Upper lobe of right lung (tissue), 1 donor: Measurements from ENCODE around the gene PAFAH1B1. TPM values are rescaled to one million over a fixed set of nuclear protein-coding genes. Genes with fewer than 3 reads are reported as not detected.
"Not testable (repeated sequence)": the region's sequence is repeated elsewhere in the genome, so short reads cannot be mapped to it uniquely, and the experiment has no call there.

ENCODE experiments used
- ATAC-seq: fragments of 200-7000 bp; cut with Tn5 transposase; one replicate; pipeline ENCODE4 v1.9.1; 2020; ENCODE audit warnings: mild to moderate bottlenecking, moderate library complexity
- DNase-seq: peaks from one replicate; pipeline ENCODE4 v3.0.0-alpha.2; 2020
- H3K27ac ChIP-seq: fragments of 200-600 bp; one replicate; pipeline ENCODE4 v1.8.0; 2022
- H3K27me3 ChIP-seq: fragments of 200-600 bp; one replicate; pipeline ENCODE4 v1.8.0; 2022; ENCODE audit warnings: mild to moderate bottlenecking
- H3K36me3 ChIP-seq: fragments of 200-600 bp; one replicate; pipeline ENCODE4 v1.8.0; 2022
- H3K4me1 ChIP-seq: fragments of 200-600 bp; one replicate; pipeline ENCODE4 v1.8.0; 2022
- H3K4me3 ChIP-seq: fragments of 200-600 bp; one replicate; pipeline ENCODE4 v1.8.0; 2022; ENCODE audit warnings: mild to moderate bottlenecking
- H3K9me3 ChIP-seq: fragments of 200-600 bp; one replicate; pipeline ENCODE4 v1.8.0; 2022
- intact Hi-C: fragments of 100-400 bp; cut with DNase I; formaldehyde crosslinking; loops from one replicate; pipeline ENCODE4 v1.11.0; 2022
- long read RNA-seq: library from polyadenylated mRNA; unstranded; transcript quantifications from one replicate; pipeline ENCODE4 v2.0.0, GENCODE V29; 2021
- total RNA-seq: library from RNA; stranded (reverse); fragmentation: NEBNext Ultra II Directional; extraction: Animal tissue kit (Norgen Biotek cat#: 25700); gene quantifications from one replicate; pipeline ENCODE4 v1.2.1, GENCODE V29; 2021
- TF ChIP-seq, protein P1 (sequence below): fragments of 200-600 bp; IDR thresholded peaks from one replicate; pipeline ENCODE4 v1.8.0; 2022; ENCODE audit warnings: antibody characterized with exemption
- donor health status: DM: no; HTN: yes; CAD: no; lungs with severe emphysema.

Gene PAFAH1B1
- 144 TPM for total RNA-seq
- long read RNA-seq, full-length matches to known transcripts, result 31 of 61 reads
- long read RNA-seq, partial matches to known transcripts, result 7 of 61 reads
- long read RNA-seq, other reads (novel, unspliced or antisense), result 23 of 61 reads

- Histone ChIP-seq H3K9me3 (no peaks in the 10 kb centered on the region), H3K27ac (peak within 1 kb of the TSS; percentile 98), H3K36me3 (no peaks in the 10 kb centered on the region), H3K27me3 (no peaks in the 10 kb centered on the region), H3K4me1 (peaks cover 27% of the 10 kb centered on the region), H3K4me3 (peak within 1 kb of the TSS; percentile 91)
- intact Hi-C loops, result no loop called here
- TF ChIP-seq, protein P1, sequence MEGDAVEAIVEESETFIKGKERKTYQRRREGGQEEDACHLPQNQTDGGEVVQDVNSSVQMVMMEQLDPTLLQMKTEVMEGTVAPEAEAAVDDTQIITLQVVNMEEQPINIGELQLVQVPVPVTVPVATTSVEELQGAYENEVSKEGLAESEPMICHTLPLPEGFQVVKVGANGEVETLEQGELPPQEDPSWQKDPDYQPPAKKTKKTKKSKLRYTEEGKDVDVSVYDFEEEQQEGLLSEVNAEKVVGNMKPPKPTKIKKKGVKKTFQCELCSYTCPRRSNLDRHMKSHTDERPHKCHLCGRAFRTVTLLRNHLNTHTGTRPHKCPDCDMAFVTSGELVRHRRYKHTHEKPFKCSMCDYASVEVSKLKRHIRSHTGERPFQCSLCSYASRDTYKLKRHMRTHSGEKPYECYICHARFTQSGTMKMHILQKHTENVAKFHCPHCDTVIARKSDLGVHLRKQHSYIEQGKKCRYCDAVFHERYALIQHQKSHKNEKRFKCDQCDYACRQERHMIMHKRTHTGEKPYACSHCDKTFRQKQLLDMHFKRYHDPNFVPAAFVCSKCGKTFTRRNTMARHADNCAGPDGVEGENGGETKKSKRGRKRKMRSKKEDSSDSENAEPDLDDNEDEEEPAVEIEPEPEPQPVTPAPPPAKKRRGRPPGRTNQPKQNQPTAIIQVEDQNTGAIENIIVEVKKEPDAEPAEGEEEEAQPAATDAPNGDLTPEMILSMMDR, result peak; percentile 26
- DNase-seq, result peak; percentile 98
- peak; percentile 95 for ATAC-seq
Measured at GRCh38 chr17:2592971-2593820, at the start of gene PAFAH1B1. PAFAH1B1 (plus strand) TSS chr17:2593654; CDS start chr17:2638289, 44,635 bp downstream.

DNA sequence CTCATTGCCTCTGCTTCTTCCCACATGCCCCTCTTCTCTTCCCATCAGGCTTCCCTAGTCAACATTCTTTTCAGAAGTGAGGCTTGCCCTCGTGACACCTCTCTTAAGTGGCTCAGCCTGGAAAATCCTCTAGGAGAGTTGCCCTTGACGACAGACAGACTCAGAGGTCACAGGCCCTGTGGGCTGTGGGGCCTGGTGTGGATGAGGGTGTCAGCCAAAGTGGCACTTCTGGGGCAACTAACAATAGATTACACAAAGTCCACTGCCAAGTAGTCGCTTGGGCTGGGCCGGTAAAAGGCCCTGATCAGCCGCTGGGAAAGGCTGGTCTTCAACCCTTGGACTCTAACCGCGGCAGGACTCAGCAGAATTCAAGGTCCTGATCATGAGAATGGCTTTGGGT, 48.1 kb upstream of the PAFAH1B1 start:
- peak; percentile 85 for ATAC-seq
- Histone ChIP-seq H3K4me1 (no peaks in the 10 kb centered on the region), H3K27me3 (no peaks in the 10 kb centered on the region), H3K27ac (peak overlapping the region; percentile 14), H3K4me3 (no peak overlapping the region), H3K9me3 (no peaks in the 10 kb centered on the region), H3K36me3 (no peaks in the 10 kb centered on the region)
- peak; percentile 80 for DNase-seq
- intact Hi-C loops, result no loop called here
- TF ChIP-seq, protein P1, result no peak

DNA sequence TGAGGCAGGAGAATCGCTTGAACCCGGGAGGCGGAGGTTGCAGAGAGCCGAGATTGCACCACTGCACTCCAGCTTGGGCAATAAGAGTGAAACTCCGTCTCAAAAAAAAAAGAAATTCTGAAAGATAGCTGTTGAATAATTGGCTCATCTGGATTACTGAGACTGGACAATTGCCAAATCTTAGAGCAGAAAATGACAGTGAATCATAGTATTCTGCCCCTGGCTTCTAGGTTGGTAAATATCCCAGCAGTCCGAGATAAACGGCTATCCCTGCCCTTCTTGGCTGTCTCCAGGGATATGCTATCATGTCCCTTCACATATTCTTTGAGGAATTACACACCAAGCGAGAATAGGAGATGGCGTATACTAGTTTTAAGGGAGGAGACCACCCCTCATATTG, 46.3 kb upstream of the PAFAH1B1 start:
- no peaks in the 10 kb centered on the region for H3K4me1 ChIP-seq
- no peak for ATAC-seq
- intact Hi-C loops, result no loop called here

DNA sequence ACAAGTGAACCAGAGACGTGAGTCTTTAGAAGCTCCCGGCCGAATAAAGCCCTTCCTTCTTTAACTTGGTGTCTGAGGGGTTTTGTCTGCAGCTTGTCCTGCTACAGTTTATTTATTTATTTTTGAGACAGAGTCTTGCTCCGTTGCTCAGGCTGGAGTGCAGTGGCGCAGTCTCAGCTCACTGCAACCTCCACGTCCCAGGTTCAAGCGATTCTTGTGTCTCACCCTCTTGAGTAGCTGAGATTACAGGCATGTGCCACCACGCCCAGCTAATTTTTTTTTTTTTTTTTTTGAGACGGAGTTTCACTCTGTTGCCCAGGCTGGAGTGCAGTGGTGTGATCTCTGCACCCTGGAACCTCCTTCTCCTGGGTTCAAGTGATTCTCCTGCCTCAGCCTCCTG, 45.4 kb upstream of the PAFAH1B1 start:
- peak; percentile 53 for ATAC-seq
- H3K4me1 ChIP-seq, H3K36me3 ChIP-seq, DNase-seq, H3K9me3 ChIP-seq, H3K27me3 ChIP-seq, intact Hi-C loops, H3K27ac ChIP-seq, H3K4me3 ChIP-seq: not testable (repeated sequence)

More for the DNA sequence above, 46.3 kb upstream of the PAFAH1B1 start:
- DNase-seq, result no peak
- TF ChIP-seq, protein P1, result no peak
- Histone ChIP-seq H3K9me3 (no peaks in the 10 kb centered on the region), H3K36me3 (no peaks in the 10 kb centered on the region), H3K27ac (no peak overlapping the region), H3K4me3 (no peak overlapping the region), H3K27me3 (no peaks in the 10 kb centered on the region)

DNA sequence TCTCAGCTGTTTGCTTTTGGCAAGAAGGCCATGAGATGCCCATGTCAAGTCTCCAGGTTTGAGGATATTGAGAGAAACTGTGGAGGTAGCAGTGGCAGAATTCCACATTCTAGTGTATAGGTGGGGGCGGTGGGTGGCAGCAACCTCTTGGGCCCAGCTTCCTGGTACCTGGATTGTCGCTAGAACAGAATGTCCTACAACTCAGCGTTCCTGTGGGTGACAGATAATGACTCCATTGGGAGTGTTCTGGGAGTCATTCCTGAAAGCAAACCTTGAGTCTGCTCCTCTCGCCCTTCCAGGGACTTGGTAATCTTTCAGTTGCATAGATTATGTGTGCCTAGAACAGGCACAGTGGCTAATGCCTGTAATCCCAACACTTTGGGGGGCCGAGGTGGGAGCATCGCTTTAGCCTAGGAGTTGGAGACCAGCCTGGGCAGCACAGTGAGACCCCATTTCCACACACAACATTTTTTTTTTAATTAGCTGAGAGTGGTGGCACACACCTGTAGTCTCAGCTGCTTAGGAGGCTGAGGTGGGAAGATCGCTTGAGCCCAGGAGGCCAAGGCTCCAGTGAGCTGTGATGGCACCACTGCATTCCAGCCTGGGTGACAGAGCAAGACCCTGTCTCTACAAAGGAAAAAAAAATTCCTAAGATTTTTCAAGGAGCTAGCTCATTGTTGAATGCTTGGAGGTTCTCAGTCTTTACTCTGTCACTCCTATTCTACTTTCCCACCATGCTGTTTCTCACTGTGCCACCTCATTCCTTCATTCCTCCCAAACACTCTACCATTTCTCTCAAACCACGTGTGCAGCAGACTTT, 43.9 kb upstream of the PAFAH1B1 start:
- TF ChIP-seq, protein P1, result no peak
- Histone ChIP-seq H3K9me3 (no peaks in the 10 kb centered on the region), H3K4me1 (no peaks in the 10 kb centered on the region), H3K4me3 (no peak overlapping the region), H3K36me3 (no peaks in the 10 kb centered on the region), H3K27me3 (no peaks in the 10 kb centered on the region), H3K27ac (no peak overlapping the region)
- no peak for DNase-seq
- ATAC-seq, result no peak
- intact Hi-C loops, result no loop called here

GRCh38 chr17:2551493-2551892, 42.0 kb upstream of the PAFAH1B1 start:
- Histone ChIP-seq H3K27me3 (no peaks in the 10 kb centered on the region), H3K9me3 (no peaks in the 10 kb centered on the region), H3K36me3 (no peaks in the 10 kb centered on the region), H3K4me3 (no peak overlapping the region), H3K27ac (no peak overlapping the region), H3K4me1 (no peaks in the 10 kb centered on the region)
- ATAC-seq (no peak), DNase-seq (no peak)
- intact Hi-C loops, result no loop called here
- TF ChIP-seq, protein P1, result no peak
